Measurements from ENCODE around the gene PLCB3. TPM values are rescaled to one million over a fixed set of nuclear protein-coding genes. Genes with fewer than 3 reads are reported as not detected.

PLCB3 gene
- total and polyA plus RNA-seq, 2 donors (not counting 3 experiments of a cell fraction or from before 2014, with no cell fraction given) = 32.3 to 61.1 TPM

DNA sequence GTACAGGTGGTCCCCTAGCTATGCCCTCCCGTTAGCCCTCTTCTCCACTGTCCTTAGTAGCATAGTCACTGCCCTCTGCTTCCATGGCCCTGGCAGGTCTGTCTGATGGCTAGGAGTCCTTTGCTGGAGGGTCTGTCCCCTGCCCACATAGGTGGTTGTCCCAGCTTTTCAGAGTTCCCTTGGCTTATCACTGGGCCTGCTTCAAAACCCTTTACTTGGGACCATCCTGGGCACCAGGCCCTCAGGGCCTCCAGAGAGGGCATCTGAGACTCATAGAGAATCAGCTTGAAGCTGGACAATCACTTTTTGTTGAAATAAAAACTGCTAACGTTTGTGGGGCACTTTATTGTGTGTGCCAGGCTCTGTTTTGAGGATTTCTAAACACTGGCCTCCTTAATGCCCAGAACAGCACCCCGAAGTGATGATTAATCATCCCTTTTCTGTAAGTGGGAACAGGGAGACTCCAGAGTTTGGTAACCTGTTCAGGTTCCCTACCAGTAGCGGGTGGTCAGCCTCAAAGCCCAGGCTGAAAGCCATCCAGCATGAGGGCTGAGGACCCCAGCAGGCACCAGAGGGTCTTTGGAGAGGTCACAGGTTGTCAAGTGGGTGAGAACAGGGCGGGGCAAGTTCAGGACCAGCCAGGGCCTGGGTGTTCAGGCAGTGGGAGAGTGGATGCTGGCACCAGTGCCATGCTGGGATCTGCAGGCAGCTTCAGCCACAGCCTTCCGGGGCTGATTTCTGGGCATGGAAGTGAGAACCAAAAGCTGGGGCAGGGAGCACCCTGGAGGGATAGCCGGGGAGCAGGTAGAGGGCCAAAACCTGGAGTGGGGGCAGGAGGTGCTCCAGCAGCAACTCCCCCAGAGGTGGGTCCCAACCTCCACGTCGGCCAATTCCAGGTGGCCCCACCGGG lies 39.3 kb downstream of the PLCB3 start:
- H2AFZ ChIP-seq (ENCODE audit: low read depth, low read length) = no peak overlapping the region
- no TSS peak for BruUV-seq (replicated peaks)
- H4K20me1 ChIP-seq (replicated peaks; ENCODE audit: control insufficient read depth, extremely low read depth, insufficient read depth, low read length) = no peaks in the 10 kb centered on the region
- intact Hi-C loops (cut with micrococcal nuclease) (no loop called here), dilution Hi-C loops (cut with MboI; ENCODE audit: extremely low pct_ligation_motif_present, low sequenced_read_pairs) (no loop called here)
- TF ChIP-seq GATA2 (IDR thresholded peaks at IDR 0.05; ENCODE audit: insufficient read depth, insufficient read length, low read depth, low read length) (no peak), JUN (IDR thresholded peaks at IDR 0.05; ENCODE audit: borderline replicate concordance, insufficient read depth, insufficient read length, low read depth) (no peak), MYC (IDR thresholded peaks at IDR 0.05; ENCODE audit: low read depth, low read length) (no peak), FOS (IDR thresholded peaks at IDR 0.05; ENCODE audit: borderline replicate concordance, insufficient read depth, low read length) (no peak), POLR2A (IDR thresholded peaks at IDR 0.05; ENCODE audit: low read depth, low read length) (no peak), EZH2 (IDR thresholded peaks at IDR 0.05; ENCODE audit: borderline replicate concordance, low read depth, low read length, severe bottlenecking) (no peak), POLR2AphosphoS5 (IDR thresholded peaks at IDR 0.05; ENCODE audit: insufficient read depth, low read depth, low read length) (no peak)
- TF ChIP-seq, protein P1, sequence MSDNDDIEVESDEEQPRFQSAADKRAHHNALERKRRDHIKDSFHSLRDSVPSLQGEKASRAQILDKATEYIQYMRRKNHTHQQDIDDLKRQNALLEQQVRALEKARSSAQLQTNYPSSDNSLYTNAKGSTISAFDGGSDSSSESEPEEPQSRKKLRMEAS (IDR thresholded peaks at IDR 0.05; ENCODE audit: insufficient read depth, insufficient read length) = no peak
- TF ChIP-seq, protein P2, sequence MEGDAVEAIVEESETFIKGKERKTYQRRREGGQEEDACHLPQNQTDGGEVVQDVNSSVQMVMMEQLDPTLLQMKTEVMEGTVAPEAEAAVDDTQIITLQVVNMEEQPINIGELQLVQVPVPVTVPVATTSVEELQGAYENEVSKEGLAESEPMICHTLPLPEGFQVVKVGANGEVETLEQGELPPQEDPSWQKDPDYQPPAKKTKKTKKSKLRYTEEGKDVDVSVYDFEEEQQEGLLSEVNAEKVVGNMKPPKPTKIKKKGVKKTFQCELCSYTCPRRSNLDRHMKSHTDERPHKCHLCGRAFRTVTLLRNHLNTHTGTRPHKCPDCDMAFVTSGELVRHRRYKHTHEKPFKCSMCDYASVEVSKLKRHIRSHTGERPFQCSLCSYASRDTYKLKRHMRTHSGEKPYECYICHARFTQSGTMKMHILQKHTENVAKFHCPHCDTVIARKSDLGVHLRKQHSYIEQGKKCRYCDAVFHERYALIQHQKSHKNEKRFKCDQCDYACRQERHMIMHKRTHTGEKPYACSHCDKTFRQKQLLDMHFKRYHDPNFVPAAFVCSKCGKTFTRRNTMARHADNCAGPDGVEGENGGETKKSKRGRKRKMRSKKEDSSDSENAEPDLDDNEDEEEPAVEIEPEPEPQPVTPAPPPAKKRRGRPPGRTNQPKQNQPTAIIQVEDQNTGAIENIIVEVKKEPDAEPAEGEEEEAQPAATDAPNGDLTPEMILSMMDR (IDR thresholded peaks at IDR 0.05; ENCODE audit: extremely low read depth in 1 of 2, insufficient read depth in 1 of 2, low read depth in 1 of 2, low read length in 2 of 2) = no peak
- H3K4me2 ChIP-seq (ENCODE audit: insufficient read depth, low read length) = no peak overlapping the region
- FAIRE-seq = no peak
- ChIA-PET POLR2A (no interaction called here), CTCF (interaction anchor here (1.1 to 4.5 kb wide), 3 partner anchors 11 to 86 kb away, joined by 4 to 23 read pairs (median 17); partner anchors contain the start of gene ESRRA)
- H3K4me1 ChIP-seq (ENCODE audit: control insufficient read depth, extremely low read depth, insufficient read depth, low read length) = peaks cover 5% of the 10 kb centered on the region
- H3K9ac ChIP-seq (replicated peaks; ENCODE audit: extremely low read depth, insufficient read depth, low read length) = no peak overlapping the region
- DNase-seq (ENCODE audit: low read depth, low spot score) = no peak
- H3K79me2 ChIP-seq (ENCODE audit: control insufficient read depth, insufficient read depth, low read length) = no peaks in the 10 kb centered on the region
- H3K9me1 ChIP-seq (replicated peaks; ENCODE audit: control insufficient read depth, extremely low read depth, insufficient read depth, low read length) = no peaks in the 10 kb centered on the region
- no peaks in the 10 kb centered on the region for H3K9me3 ChIP-seq (replicated peaks; ENCODE audit: control insufficient read depth, insufficient read depth, low read length)
- H3K36me3 ChIP-seq (ENCODE audit: control insufficient read depth in 2 of 2, extremely low read depth in 1 of 2, insufficient read depth in 2 of 2, low read length in 2 of 2) = no peaks in the 10 kb centered on the region
- H3K27ac ChIP-seq (ENCODE audit: insufficient read depth, low read depth, low read length) = no peak overlapping the region
- no peak overlapping the region for H3K4me3 ChIP-seq (replicated peaks in 1 of 3; ENCODE audit: insufficient read depth in 1 of 3, low read depth in 1 of 3, low read length in 3 of 3)
- H3K27me3 ChIP-seq (ENCODE audit: control insufficient read depth in 2 of 2, insufficient read depth in 2 of 2, low read length in 2 of 2) = peaks cover 36 to 48% of the 10 kb centered on the region in 2 experiments

All from endothelial cell of umbilical vein (primary cell).